GM23338 (cell line): ENCODE data around the gene RTKN2.

Experiments
- CTCF ChIP-seq, 2 experiments: fragments of 200-600 bp in 1 of 2; sonication (generic) in 1 of 2; conservative IDR thresholded peaks; 2 replicates each; pipeline versions ENCODE4 v1.5.1 to v1.6.1; 2016 to 2017; ENCODE audit warnings: antibody characterized with exemption in 2 of 2, low read depth in 2 of 2, mild to moderate bottlenecking in 2 of 2, moderate library complexity in 1 of 2
- EZH2 ChIP-seq: fragments of 200-600 bp; sonication (generic); IDR thresholded peaks from one replicate; pipeline ENCODE4 v1.8.0; 2017; ENCODE audit warnings: antibody characterized with exemption, mild to moderate bottlenecking, low read depth; ENCODE audit not compliant: unreplicated experiment
- EZH2phosphoT487 ChIP-seq: fragments of 200-600 bp; sonication (generic); IDR thresholded peaks from one replicate; pipeline ENCODE4 v1.8.1; 2018; ENCODE audit warnings: antibody characterized with exemption; ENCODE audit not compliant: unreplicated experiment
- POLR2AphosphoS5 ChIP-seq: IDR thresholded peaks from 2 replicates; pipeline ENCODE4 v1.6.1; 2016; ENCODE audit warnings: antibody characterized with exemption, low read depth
- REST ChIP-seq: IDR thresholded peaks from one replicate; pipeline ENCODE4 v1.6.1; 2018; ENCODE audit warnings: antibody characterized with exemption; ENCODE audit not compliant: unreplicated experiment

GRCh38 chr10:62237506-62237905 lies 31.1 kb downstream of the RTKN2 start:
- TF ChIP-seq CTCF (conservative IDR thresholded peaks at IDR 0.05; ENCODE audit: low read depth in 2 of 2) (no peak), EZH2 (no peak), POLR2AphosphoS5 (no peak), REST (no peak), EZH2phosphoT487 (no peak)
